Endometrial microvascular endothelial cells (primary cell): ENCODE measurements around the gene BSND. TPM values are rescaled to one million over a fixed set of nuclear protein-coding genes. Genes with fewer than 3 reads are reported as not detected.

Experiments used
- in situ Hi-C: cut with HindIII; loops from 2 replicates; pipeline ENCODE4 v1.10.0; 2017; ENCODE audit warnings: low sequenced_read_pairs, low pct_unique_long_range_greater_than_20kb; ENCODE audit errors: inconsistent ontology term
- total RNA-seq: library from RNA; depleted of rRNA; stranded (reverse); fragments of >200 nt; gene quantifications from one replicate; pipeline ENCODE4 v1.2.3, GENCODE V29; 2015; ENCODE audit errors: inconsistent ontology term

BSND gene
- total RNA-seq, 1 donor from 2014 or later, result not detected

DNA sequence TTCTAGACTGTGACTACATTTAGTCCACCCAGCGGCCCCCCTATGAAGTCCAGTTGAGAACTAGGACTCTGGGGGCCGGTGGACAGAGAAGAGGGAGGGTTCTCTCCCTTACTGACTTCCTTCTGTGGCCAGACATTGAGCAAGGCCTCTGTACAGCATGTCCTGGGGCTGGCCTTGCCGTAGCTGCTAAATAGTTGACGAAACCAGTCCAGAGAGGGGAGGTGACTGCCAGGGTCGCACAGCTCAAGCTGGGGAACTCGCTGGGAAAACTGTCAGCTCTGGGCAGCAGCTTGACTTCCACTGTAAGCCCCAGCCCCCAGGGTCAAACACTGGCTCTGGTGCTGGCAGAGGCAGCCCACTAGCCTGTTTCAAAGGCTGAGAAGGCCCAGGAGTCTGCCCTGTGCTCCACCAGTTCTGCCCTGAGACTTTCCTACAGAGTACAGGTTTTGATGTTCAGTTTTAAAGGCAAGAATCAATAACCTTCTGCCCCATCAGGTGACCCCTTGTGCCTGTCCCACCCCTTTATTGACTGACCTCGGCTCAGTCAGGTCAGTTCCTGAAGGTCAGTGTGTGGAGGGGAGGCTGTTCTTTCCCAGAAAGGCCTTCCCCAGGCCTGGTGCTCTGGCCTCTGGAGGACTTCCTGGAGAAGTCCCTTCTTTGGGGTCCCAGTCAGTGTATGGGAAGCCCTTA is 54.7 kb downstream of the BSND start:
- in situ Hi-C loops, result no loop called here

DNA sequence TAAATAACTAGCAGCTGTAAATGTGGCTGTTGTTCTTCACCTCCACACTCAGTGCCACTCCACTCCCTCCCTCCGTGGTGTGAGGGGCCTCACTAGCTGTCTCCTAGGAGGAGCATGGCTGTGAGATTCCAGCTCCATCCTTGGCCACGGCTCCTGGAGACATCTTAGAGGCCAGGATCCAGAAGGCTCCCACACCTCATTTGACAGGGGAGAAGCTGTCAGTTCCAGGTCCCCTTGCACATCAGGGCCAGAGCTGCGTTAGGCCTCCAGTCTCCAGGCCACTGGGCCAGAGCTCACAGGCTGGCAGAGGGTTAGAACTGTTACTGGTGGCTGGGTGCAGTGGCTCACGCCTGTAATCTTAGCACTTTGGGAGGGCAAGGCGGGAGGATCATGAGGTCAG is 55.7 kb downstream of the BSND start:
- in situ Hi-C loops, result no loop called here

DNA sequence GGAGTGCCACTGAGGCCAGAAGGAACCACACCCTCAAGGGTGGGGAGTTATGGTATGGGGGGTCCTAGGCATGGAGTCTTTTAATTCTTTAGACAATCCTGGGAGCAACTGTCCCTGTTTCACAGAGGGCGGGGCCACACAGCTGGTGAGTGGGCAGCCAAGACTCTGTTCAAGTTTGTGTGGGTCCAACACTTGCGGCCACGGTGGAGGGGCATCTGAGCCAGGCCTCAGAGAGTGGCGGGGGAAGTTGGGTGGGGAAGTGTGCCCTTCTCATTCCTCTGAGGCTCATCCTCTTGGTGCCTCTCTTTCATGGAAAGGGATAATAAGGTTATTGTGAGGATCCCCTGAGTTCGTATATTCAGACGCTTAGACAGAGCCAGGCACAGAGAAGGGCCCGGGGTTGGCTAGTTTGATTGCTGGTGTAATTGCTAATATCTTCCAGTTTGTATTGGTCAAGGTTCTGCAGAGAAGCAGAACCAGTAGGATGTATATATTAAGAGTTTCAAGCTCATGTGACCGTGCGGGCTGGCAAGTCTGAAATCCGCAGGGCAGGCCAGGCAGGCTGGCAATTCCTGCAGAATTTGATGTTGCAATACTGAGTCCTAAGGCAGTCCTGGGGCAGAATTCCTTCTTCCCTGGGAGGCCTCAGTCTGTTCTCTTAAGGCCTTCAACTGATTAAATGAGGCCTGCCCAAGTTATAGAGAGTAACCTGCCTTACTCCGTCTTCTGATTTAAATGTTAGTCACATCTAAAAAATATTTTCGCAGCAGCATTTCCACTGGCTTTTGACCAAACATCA is 56.5 kb downstream of the BSND start:
- in situ Hi-C loops, result no loop called here

- in situ Hi-C loops, result no loop called here
Observed at GRCh38 chr1:55055951-55056631, 57.4 kb downstream of the BSND start.

DNA sequence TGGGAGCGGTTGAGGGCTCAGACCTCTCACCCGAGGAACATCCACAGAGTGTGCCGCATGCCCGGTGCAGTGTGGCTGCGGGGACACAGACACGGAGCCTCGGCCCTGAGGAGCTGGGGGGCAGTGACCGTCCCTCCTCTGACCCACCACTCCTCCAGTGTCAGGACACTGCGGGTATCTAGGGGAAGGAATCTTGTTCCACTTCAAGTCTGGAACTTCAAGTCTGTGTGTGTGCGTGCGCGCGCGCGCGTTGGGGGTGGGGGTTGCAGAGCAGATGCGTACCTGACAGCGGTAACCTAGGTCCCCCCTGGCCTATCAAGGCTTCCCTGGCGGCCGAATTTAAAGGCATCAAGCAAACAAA is 57.9 kb downstream of the BSND start:
- in situ Hi-C loops, result no loop called here

DNA sequence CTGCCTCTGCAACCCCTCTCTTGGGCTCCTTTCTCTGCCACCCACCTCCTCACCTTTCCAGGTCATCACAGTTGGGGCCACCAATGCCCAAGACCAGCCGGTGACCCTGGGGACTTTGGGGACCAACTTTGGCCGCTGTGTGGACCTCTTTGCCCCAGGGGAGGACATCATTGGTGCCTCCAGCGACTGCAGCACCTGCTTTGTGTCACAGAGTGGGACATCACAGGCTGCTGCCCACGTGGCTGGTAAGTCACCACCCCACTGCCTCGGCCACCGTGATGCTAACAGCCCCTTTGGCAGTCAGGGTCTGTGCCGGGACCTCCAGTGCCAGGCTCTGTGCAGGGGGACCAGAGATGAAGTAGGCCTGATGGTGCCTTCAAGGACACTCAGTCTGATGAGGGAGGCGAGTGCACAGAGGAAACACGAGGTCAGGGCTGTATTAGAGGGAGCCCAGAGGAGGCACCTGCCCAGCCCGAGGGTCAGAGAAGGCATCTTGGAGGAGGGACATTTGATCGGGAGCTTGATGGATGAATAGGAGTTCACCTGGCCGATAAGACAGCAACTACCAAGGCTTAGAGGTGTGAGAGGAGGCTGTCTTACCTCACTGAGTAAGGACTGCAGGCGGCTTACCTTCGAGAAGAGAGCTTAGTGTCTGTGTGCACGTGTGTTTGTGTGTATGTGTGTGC is 58.7 kb downstream of the BSND start:
- in situ Hi-C loops, result no loop called here

- in situ Hi-C loops, result no loop called here
Observed at GRCh38 chr1:55057956-55058298, 59.2 kb downstream of the BSND start.

DNA sequence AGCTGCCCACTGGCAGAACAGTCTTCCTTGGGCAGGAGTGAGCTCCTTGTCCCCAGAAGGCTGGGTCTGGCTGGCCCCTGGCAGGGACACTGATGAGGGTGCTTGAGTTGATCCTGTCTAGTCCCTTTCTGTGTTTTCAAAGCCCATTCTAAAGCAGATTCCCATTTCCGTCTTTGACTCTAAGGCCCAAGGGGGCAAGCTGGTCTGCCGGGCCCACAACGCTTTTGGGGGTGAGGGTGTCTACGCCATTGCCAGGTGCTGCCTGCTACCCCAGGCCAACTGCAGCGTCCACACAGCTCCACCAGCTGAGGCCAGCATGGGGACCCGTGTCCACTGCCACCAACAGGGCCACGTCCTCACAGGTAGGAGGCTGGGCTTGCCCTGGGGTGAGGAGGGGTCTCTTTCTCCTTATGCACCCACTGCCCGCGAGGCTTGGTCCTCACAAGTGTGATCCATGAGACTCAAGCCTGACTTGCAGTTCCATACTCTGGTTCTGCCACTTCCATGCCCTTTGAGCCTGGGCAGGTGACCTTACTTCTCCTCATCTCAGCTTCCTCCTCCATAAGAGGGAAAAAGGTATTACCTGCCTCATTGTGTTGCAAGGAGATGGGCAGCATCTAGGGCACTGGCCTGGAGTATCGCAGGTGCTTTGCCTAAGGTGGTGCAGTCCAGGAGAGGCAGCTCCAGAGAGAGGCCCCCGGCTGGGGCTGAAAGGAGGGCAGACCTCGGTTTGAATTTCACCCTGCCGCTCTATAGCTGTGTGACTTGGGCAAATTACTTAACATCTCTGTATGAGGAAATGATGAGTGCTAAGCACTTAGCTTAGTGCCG is 60.8 kb downstream of the BSND start:
- in situ Hi-C loops, result no loop called here

- in situ Hi-C loops, result no loop called here
Observed at GRCh38 chr1:55060133-55060999, 61.6 kb downstream of the BSND start.

GRCh38 chr1:55061000-55061705 is 62.4 kb downstream of the BSND start:
- in situ Hi-C loops, result no loop called here

Other genes starting within 250 kb of the BSND start
- gene PARS2, start 234.4 kb upstream of the BSND start, total RNA-seq, result 2.9 TPM
- gene TTC22, start 197.6 kb upstream of the BSND start, total RNA-seq, result not detected
- gene DHCR24, start 111.7 kb upstream of the BSND start, total RNA-seq, result 55.3 TPM
- not detected for gene TMEM61, start 18.3 kb upstream of the BSND start, total RNA-seq
- gene PCSK9, start 40.6 kb downstream of the BSND start, total RNA-seq, result not detected
- gene USP24, start 216.4 kb downstream of the BSND start, total RNA-seq, result 22.5 TPM